Uterus (tissue), 4 donors: ENCODE results near the gene NUP210. TPM values are rescaled to one million over a fixed set of nuclear protein-coding genes. Genes with fewer than 3 reads are reported as not detected.

ENCODE experiments used
- DNase-seq, 2 donors: peaks; one replicate each; pipeline ENCODE4 v3.0.0-alpha.2; 2019 to 2020
- H3K27ac ChIP-seq, 2 donors: fragments of 200-600 bp; sonication (generic); 1 replicate in 1 of 2; 2 replicates in 1 of 2; pipeline ENCODE4 v1.5.1; 2016 to 2018
- H3K27me3 ChIP-seq, 2 donors: fragments of 200-600 bp; sonication (generic); one replicate each; pipeline ENCODE4 v1.5.1; 2018 to 2019; ENCODE audit warnings: control low read depth in 1 of 2
- H3K36me3 ChIP-seq, 2 donors: fragments of 200-600 bp; sonication (generic); one replicate each; pipeline ENCODE4 v1.5.1; 2019; ENCODE audit warnings: control low read depth in 1 of 2
- H3K4me1 ChIP-seq, 2 donors: fragments of 200-600 bp; sonication (generic); one replicate each; pipeline ENCODE4 v1.5.1; 2018 to 2019; ENCODE audit warnings: control low read depth in 1 of 2
- H3K4me3 ChIP-seq, 2 donors: fragments of 200-600 bp; sonication (generic); 1 replicate in 1 of 2; 2 replicates in 1 of 2; pipeline ENCODE4 v1.5.1; 2018 to 2019; ENCODE audit warnings: mild to moderate bottlenecking in 1 of 2
- H3K9me3 ChIP-seq, 2 donors: fragments of 200-600 bp; sonication (generic); one replicate each; pipeline ENCODE4 v1.5.1; 2019; ENCODE audit warnings: control low read depth in 1 of 2
- POLR2A ChIP-seq, 2 donors: fragments of 450-650 bp; IDR thresholded peaks; one replicate each; pipeline ENCODE4 v1.6.1; 2016; ENCODE audit warnings: antibody characterized with exemption in 2 of 2, mild to moderate bottlenecking in 1 of 2, moderate library complexity in 1 of 2
- intact Hi-C: fragments of 100-400 bp; cut with DNase I; formaldehyde crosslinking; loops from one replicate; pipeline ENCODE4 v1.15.1; 2023; ENCODE audit warnings: low total_unique reads
- total RNA-seq, 4 donors: library from RNA; depleted of rRNA in 3 of 4; stranded (reverse); fragments of >200 nt in 3 of 4; gene quantifications; one replicate each; pipeline versions ENCODE4 v1.1.0 to v1.2.4, GENCODE V29; 2014 to 2023
- TF ChIP-seq, protein P1 (sequence below), 4 experiments: fragments of 200-600 bp in 2 of 4; fragments of 450-650 bp in 2 of 4; sonication (generic) in 2 of 4; IDR thresholded peaks; one replicate each; pipeline ENCODE4 v1.5.1; 2016 to 2019; ENCODE audit warnings: antibody characterized with exemption in 4 of 4, mild to moderate bottlenecking in 2 of 4, moderate library complexity in 1 of 4
- donor health status: DM: yes; HTN: yes; CAD: no.

NUP210 gene
- total RNA-seq, 4 donors from 2014 or later: 0.29 to 9.5 (median 5.1) TPM

DNA sequence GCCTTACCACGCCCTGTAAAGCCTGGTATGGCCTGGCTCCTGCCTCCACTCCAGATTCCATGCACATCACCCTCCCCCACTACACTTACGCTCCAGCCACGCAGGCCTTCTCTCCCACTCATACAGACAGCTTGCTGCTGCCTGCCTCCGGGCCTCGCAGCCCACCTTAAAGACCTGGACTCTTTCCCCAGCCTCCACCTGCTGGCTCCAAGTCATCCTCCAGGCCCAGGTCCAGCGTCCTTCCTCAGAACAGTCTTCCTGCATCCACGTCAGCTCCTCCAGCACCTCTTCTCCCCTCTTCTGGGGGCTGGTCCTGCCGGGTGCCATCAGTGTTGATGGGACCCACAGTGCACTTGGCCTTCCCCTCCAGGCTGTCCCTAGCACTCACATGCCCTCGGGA is 75.5 kb downstream of the NUP210 start:
- Histone ChIP-seq H3K4me1 (no peaks in the 10 kb centered on the region), H3K27ac (no peak overlapping the region), H3K9me3 (no peaks in the 10 kb centered on the region), H3K27me3 (no peaks in the 10 kb centered on the region), H3K36me3 (no peaks in the 10 kb centered on the region), H3K4me3 (no peak overlapping the region)
- no peak for DNase-seq
- TF ChIP-seq, protein P1, sequence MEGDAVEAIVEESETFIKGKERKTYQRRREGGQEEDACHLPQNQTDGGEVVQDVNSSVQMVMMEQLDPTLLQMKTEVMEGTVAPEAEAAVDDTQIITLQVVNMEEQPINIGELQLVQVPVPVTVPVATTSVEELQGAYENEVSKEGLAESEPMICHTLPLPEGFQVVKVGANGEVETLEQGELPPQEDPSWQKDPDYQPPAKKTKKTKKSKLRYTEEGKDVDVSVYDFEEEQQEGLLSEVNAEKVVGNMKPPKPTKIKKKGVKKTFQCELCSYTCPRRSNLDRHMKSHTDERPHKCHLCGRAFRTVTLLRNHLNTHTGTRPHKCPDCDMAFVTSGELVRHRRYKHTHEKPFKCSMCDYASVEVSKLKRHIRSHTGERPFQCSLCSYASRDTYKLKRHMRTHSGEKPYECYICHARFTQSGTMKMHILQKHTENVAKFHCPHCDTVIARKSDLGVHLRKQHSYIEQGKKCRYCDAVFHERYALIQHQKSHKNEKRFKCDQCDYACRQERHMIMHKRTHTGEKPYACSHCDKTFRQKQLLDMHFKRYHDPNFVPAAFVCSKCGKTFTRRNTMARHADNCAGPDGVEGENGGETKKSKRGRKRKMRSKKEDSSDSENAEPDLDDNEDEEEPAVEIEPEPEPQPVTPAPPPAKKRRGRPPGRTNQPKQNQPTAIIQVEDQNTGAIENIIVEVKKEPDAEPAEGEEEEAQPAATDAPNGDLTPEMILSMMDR (IDR thresholded peaks at IDR 0.05): no peak
- TF ChIP-seq POLR2A (IDR thresholded peaks at IDR 0.05): no peak
- intact Hi-C loops: no loop called here

DNA sequence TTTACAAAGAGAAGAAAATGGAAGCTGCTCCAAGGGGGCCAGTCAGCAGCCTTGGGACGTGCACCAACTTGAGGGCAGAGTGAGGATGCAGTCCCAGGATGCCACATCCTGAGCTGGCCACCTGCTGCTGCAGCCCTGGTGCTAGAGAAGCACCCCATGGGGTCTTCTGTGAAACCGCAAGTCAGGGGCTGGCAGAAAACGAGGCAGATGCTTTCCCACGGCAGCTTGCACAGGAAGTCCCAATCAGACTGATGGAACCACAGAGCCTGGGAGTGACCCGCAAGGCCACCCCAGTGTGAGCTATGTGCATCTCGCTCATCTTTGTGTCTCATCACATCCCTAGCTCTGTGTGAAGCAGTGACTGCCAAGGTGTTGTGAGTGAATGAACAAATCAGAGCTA is 76.5 kb downstream of the NUP210 start:
- no peaks in the 10 kb centered on the region for H3K9me3 ChIP-seq
- DNase-seq: no peak
- no peak overlapping the region for H3K27ac ChIP-seq
- H3K4me1 ChIP-seq: no peaks in the 10 kb centered on the region
- H3K4me3 ChIP-seq: no peak overlapping the region
- H3K27me3 ChIP-seq: no peaks in the 10 kb centered on the region
- no peaks in the 10 kb centered on the region for H3K36me3 ChIP-seq
- intact Hi-C loops: no loop called here
- TF ChIP-seq POLR2A (IDR thresholded peaks at IDR 0.05): no peak
- TF ChIP-seq, protein P1 (IDR thresholded peaks at IDR 0.05): no peak

DNA sequence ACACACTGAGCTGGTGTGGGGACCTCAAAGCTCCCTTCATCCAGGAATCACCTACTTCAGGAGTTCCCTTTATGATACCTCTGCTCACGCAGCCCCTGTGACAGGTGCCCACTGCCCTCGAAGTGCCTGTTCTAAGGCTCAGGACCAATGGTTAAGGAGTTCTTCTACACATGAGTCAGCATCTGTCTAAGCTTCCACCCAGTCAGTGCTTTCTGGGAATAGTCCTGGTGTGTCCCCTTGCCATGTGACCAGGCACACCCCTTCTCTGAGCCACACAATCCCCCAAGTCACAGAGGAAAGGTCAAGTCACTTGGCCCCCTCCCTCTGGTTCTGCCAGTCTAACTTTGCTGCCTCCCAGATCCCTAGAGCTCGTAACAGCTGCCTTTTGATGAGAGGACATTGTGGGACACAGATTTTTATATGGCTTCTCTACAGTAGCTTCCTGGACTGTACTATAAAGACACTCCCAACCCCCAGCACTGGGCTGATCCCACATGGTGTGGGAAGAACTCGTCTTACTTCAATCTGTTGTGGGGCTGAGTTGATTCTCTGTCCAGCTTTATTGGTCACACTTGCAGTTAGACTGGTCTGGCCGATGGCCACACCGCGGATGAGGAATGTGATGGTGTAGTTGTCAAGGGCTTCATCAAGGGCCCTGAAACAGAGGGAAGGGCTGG is 78.8 kb downstream of the NUP210 start:
- TF ChIP-seq POLR2A (IDR thresholded peaks at IDR 0.05): no peak
- no peak for DNase-seq
- no peaks in the 10 kb centered on the region for H3K4me1 ChIP-seq
- no peaks in the 10 kb centered on the region for H3K36me3 ChIP-seq
- intact Hi-C loops: no loop called here
- no peak overlapping the region for H3K27ac ChIP-seq
- H3K27me3 ChIP-seq: no peaks in the 10 kb centered on the region
- H3K9me3 ChIP-seq: no peaks in the 10 kb centered on the region
- H3K4me3 ChIP-seq: no peak overlapping the region

DNA sequence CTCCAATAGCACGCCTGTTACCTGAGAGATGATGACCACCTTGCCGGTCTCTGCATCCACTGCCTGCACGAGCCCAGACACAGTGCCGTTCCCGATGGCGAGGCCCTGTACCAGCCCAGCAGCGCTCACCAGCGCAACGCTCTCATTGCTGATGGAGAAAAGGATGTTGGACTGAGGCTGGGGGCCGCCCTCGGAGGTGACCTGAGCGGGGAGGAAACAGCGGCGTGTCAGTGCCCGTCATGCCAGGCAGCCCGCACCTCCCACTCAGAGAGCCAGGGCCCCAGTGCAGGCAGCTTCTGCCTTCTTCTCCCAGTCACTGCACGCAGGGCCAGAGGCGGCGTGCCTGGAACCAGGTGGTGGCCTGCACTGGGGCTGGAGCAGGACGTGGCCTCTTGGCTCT is 80.3 kb downstream of the NUP210 start:
- H3K4me1 ChIP-seq: no peaks in the 10 kb centered on the region
- H3K9me3 ChIP-seq: no peaks in the 10 kb centered on the region
- H3K4me3 ChIP-seq: no peak overlapping the region
- no peaks in the 10 kb centered on the region for H3K36me3 ChIP-seq
- DNase-seq: no peak
- H3K27me3 ChIP-seq: no peaks in the 10 kb centered on the region
- TF ChIP-seq, protein P1 (IDR thresholded peaks at IDR 0.05): no peak
- no peak for TF ChIP-seq POLR2A (IDR thresholded peaks at IDR 0.05)
- no peak overlapping the region for H3K27ac ChIP-seq
- intact Hi-C loops: no loop called here

DNA sequence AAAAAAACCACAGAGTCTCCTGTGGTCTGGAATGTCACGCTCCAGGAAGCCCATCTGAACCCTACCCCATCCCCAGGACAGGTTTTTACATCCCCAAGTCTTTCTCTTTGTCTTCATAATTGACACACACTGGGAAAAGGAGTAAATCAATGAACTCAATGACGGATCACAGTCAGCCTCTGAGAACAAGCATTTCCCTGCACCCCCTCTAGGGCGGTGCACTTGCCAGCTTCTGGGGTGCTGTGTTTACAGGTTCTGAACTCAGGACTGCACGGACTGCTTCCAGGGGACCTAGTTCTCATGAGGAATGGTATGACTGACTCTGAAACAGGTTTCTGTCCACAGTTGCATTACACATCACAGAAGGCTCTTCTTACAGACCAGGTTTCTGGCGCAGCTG is 81.1 kb downstream of the NUP210 start:
- TF ChIP-seq, protein P1 (IDR thresholded peaks at IDR 0.05): no peak
- TF ChIP-seq POLR2A (IDR thresholded peaks at IDR 0.05): no peak
- Histone ChIP-seq H3K27me3 (no peaks in the 10 kb centered on the region), H3K4me1 (no peaks in the 10 kb centered on the region), H3K27ac (no peak overlapping the region), H3K9me3 (no peaks in the 10 kb centered on the region), H3K36me3 (no peaks in the 10 kb centered on the region), H3K4me3 (no peak overlapping the region)
- DNase-seq: no peak
- intact Hi-C loops: no loop called here

DNA sequence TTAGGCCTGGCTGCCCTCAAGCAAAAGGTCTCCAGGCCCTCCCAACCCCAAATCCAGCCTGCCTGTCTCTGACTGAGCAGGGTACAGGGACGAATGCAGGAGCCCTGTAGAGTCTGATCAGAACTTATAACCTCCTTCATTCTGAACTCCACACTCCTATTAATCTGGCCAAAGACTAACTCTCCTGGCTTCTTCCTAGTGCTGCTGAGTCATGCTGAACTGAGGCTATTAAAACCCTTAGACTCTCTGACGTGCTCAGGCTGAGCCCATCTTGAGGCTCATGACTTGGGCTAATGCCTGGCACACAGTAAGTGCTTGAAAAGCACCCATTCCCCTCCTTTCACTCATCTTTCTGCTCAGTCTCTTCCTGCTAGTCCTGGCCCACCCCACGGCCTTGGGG is 81.9 kb downstream of the NUP210 start:
- no peaks in the 10 kb centered on the region for H3K9me3 ChIP-seq
- intact Hi-C loops: no loop called here
- H3K4me3 ChIP-seq: no peak overlapping the region
- no peak for TF ChIP-seq POLR2A (IDR thresholded peaks at IDR 0.05)
- TF ChIP-seq, protein P1 (IDR thresholded peaks at IDR 0.05): no peak
- H3K27me3 ChIP-seq: no peaks in the 10 kb centered on the region
- no peak for DNase-seq
- H3K36me3 ChIP-seq: no peaks in the 10 kb centered on the region
- no peaks in the 10 kb centered on the region for H3K4me1 ChIP-seq
- no peak overlapping the region for H3K27ac ChIP-seq
